COLO668 (cell line): ENCODE data around the gene HMCES.

ENCODE experiments used
- DNase-seq: peaks from one replicate; lab custom pipeline; 2025; ENCODE audit not compliant: unreplicated experiment; lab: John Stamatoyannopoulos, UW

HMCES gene

GRCh38 chr3:129278439-129278965 lies at the start of gene HMCES:
HMCES (plus strand) TSS chr3:129278870; CDS start chr3:129279733, 863 bp downstream.
- peak; percentile 88 for DNase-seq

DNA sequence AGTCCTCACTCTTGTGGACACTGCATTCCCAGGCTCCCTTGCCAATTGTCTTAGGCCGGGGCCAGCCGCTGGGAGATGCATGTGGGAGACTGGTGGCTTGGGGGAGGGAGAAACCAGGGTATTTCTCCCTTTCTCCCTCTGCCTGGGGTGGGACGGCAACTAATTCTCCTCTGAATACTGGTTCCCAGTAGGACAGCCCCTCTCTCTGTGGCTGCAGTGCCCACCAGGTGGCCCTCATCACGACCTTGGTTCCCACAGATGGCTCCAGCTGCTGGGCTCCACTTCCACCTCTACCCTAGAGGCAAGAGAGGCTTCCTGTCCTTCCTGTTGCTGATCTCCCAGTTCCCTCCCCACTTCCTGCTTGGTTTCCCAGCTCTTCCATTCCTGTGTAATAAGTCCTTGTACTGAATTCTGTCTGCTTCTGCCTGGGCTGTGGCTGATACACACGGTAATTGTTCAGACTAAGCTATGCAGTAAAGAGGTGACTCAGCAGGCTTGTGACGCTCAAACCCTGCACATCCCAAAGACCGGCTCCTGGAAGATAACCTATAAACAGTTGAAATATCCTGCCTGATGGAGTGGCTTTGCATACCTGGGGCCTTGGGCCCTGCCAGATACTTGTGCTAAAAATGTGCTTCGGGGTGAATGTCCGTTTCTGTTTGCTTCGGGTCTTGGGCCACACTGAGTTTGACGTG lies 49.6 kb upstream of the HMCES start:
- DNase-seq: no peak

GRCh38 chr3:129230311-129231019 lies 48.2 kb upstream of the HMCES start:
- no peak for DNase-seq

DNA sequence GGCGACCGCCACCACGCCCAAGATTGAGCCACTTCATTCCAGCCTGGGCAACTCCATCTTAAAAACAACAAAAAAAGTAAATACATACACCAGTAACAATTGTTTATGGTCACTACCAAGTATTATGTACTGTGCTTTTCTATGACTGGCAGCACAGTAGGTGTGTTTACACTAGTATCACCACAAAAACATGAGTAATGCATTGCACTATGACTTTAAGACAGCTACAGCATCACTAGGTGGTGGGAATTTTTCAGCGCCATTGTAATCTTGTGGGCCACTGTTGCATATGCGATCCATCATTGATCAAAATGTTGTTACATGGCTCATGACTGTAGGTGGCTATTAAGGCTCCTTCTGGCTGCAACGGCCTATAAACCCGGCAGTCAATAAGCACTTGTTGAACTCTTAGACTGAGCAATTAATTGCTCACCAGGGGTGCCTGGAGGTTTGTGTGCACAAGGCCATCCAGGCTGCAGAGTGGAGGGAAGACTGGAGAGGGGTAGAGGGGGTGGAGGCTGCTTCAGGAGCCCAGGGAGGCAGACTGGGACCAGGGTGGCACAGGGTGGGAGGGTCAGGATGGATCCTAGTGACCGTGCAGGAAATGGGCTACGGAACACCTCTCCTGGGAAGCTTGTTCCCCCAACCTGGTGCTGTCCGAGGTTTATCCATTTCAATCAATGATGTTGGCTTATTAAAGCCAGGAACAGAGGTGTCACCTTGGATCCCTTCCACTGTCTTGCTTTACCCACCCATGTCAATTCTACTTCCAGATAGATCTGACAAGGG lies 47.1 kb upstream of the HMCES start:
- DNase-seq: no peak

- DNase-seq: no peak
Observed at GRCh38 chr3:129233538-129233937, 45.1 kb upstream of the HMCES start.

- DNase-seq: no peak
Observed at GRCh38 chr3:129234441-129234840, 44.2 kb upstream of the HMCES start.

- DNase-seq: no peak
Observed at GRCh38 chr3:129235344-129235917, 43.2 kb upstream of the HMCES start.

DNA sequence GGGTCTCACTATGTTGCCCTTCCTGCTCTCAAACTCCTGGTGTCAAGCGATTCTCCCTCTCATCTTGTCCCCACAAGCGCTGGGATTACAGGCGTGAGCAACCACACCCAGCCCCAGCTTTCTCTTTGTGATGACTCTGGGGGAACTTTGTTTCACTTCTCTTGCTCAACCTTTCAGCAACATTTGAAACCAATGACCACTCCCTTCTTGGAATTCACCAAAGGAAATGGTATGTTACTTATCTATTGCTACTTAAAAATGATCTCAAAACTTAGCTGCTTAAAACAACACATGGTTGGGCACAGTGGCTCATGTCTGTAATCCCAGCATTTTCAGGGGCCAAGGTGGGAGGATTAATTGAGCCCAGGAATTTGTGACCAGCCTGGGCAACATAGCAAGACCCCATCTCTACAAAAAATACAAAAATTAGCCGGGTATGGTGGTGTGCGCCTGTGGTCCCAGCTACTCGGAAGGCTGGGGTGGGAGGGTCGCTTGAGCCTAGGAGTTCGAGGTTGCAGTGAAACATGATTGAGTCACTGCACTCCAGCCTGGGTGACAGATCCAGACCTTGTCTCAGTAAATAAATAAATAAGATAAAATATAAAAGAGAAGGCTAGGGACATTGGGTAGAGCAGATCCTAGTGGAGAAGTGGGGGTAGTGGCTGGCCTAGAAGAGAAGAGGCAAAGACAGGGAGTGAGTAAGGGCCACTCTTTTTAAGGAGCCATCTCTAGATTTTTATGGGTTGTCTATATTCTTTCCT lies 39.5 kb upstream of the HMCES start:
- no peak for DNase-seq

DNA sequence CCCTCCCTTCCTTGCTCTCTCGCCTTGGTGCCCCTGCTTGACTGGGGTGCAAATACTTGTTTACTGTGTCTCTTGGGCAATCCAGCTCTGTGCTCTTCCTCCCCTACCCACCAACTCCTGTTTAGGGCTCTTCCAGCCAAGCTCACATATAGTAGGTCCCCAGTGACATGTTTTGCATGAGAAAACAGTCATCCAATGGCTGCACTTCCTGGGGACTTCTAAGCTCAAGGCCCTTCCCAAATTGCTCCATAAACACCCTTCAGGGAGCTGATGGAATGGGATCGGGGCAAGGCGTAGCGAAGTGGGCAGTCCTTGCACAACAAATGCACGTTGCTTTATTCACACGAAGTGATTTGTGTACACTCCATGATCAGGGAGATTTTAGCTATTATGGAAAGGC lies 38.7 kb upstream of the HMCES start:
- no peak for DNase-seq

GRCh38 chr3:129240436-129240835 lies 38.2 kb upstream of the HMCES start:
- no peak for DNase-seq

DNA sequence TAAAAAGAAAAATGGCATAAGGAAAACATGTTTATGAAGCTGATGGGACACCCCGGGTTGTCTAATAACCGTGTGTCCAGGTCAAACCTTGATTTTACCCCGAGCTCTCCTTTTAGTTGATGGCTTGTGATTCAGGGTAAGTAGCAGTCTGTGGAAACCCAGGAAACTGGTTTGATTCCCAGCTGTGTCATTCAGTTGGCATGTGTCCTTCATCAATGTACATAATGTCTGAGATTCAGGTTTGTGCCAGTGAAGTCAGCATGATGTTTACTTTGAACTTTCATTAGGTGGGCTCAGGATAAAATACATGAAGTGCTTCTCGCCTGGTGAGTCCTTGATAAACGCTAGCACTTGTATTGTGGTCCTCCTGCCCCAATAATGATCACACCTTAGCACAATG lies 33.5 kb upstream of the HMCES start:
- no peak for DNase-seq

GRCh38 chr3:129245641-129246306 lies 32.9 kb upstream of the HMCES start:
- DNase-seq: peak; percentile 59

- no peak for DNase-seq
Observed at GRCh38 chr3:129246636-129247035, 32.0 kb upstream of the HMCES start.

- no peak for DNase-seq
Observed at GRCh38 chr3:129248286-129248979, 30.2 kb upstream of the HMCES start.

DNA sequence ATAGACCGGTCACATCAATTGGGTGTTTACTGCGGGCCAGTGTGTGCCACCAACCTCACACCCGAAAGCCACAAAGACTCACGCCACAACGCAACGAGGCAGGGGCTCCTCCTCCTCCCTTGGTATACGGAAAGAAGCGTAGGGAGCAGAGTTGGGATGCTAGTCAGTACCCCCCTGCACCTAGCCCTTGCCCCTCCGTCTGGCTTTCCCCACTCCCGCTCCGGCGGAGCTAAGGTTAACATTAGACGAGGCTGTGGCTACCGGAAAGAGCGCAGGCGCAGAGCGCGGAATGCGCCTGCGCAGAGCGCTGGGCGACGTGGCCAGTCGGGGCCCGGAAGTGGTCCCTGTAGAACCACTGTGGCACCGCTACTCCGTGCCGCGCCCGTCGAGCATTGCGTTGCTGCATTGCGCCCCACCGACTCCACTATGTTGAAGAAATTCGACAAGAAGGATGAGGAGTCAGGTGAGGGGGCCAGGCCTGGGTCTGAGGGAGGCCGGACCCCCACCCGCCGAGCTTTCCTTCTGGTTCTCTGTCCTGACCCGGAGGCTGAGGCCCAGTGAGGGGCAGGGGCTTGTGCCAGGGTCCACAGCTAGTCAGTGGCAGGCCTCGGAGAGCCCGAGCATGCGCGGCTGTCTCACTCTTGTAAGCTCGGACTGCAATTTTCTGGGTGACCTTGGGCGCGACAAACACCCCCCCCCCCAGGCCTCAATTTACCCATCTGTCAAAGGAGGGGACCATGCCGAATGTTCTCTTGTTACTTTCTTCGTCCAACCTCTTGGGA lies 29.2 kb upstream of the HMCES start, which contains the start of gene COPG1:
Gene COPG1 (plus strand): TSS at position 323 of the 782 bp plus-strand sequence. CDS start 104 bp downstream, at position 427.
- DNase-seq: peak; percentile 84

DNA sequence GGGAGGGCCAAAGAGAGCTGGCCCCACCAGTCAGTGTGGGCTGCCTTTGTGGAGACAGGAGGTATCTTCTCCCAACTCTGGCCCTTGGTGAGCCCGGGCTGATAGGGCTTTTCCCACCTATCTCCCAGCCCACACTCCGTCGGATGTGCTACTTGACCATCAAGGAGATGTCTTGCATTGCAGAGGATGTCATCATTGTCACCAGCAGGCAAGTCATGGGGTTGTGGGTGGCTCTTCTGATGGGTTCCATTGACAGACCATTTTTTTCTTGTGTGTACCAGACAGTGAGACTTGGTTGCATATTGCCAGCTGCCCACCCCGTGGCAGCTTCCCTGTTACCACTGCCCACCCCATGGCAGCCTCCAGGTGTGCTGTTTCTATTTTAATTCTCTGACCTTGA lies 25.9 kb upstream of the HMCES start:
- DNase-seq: no peak

DNA sequence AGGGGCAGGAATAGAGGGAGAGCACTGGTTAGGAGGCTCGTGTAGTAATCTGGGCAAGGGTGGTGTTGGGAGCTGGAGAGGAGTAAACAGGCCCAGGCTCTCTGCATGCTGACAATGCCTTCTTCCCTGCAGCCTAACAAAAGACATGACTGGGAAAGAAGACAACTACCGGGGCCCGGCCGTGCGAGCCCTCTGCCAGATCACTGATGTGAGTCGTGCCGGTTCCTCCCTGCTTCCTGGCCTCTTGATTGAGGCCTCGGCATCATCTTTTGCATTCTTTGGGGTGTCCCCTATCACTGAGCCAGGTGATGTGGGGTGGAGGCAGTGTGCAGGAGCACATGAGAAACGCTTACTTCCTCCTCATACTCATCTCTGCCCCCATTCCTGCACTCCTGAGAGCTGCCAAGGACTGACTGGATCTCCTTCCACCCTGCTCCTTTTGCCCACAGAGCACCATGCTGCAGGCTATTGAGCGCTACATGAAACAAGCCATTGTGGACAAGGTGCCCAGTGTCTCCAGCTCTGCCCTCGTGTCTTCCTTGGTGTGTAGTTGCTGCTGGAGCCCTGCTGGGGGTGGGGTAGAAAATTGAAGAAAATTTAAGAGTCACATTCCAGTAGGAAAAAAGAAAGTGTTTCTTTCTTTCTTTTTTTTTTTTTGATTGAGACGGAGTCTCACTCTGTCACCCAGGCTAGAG lies 24.0 kb upstream of the HMCES start:
- no peak for DNase-seq

GRCh38 chr3:129256270-129256669 lies 22.4 kb upstream of the HMCES start:
- DNase-seq: no peak
